ENCODE results near the gene OR2T34. TPM values are rescaled to one million over a fixed set of nuclear protein-coding genes. Genes with fewer than 3 reads are reported as not detected.
"Not testable (repeated sequence)": the region's sequence is repeated elsewhere in the genome, so short reads cannot be mapped to it uniquely, and the experiment has no call there.

The OR2T34 gene
- total RNA-seq, 2 donors from 2014 or later = not detected

GRCh38 chr1:248589334-248589733 is 14.8 kb upstream of the OR2T34 start:
- no peak overlapping the region for H3K27ac Mint-ChIP-seq
- DNase-seq = no peak
- no peaks in the 10 kb centered on the region for H3K36me3 Mint-ChIP-seq (ENCODE audit: low read depth)
- no peaks in the 10 kb centered on the region for H3K4me1 Mint-ChIP-seq
- H3K4me3 Mint-ChIP-seq = no peak overlapping the region
- no peaks in the 10 kb centered on the region for H3K9me3 ChIP-seq (ENCODE audit: control insufficient read depth, low read length, poor library complexity, severe bottlenecking)
- no peak for ATAC-seq
- peaks cover 4% of the 10 kb centered on the region for H3K27me3 Mint-ChIP-seq

GRCh38 chr1:248585266-248585665 is 10.7 kb upstream of the OR2T34 start:
- ATAC-seq (no peak), DNase-seq (no peak)
- H3K27me3 Mint-ChIP-seq = no peaks in the 10 kb centered on the region
- no peaks in the 10 kb centered on the region for H3K9me3 ChIP-seq (ENCODE audit: control insufficient read depth, low read length, poor library complexity, severe bottlenecking)
- no peaks in the 10 kb centered on the region for H3K36me3 Mint-ChIP-seq (ENCODE audit: low read depth)
- no peak overlapping the region for H3K27ac Mint-ChIP-seq
- no peaks in the 10 kb centered on the region for H3K4me1 Mint-ChIP-seq
- H3K4me3 Mint-ChIP-seq = no peak overlapping the region

- Mint-ChIP-seq H3K27me3 (no peaks in the 10 kb centered on the region), H3K4me1 (no peaks in the 10 kb centered on the region), H3K4me3 (no peak overlapping the region), H3K27ac (no peak overlapping the region), H3K36me3 (ENCODE audit: low read depth) (no peaks in the 10 kb centered on the region)
- ATAC-seq = no peak
- DNase-seq = no peak
- no peaks in the 10 kb centered on the region for H3K9me3 ChIP-seq (ENCODE audit: control insufficient read depth, low read length, poor library complexity, severe bottlenecking)
These were observed 1.9 kb upstream of the OR2T34 start for GRCh38 chr1:248576260-248576980.

GRCh38 chr1:248573856-248574255 is 701 bp downstream of the OR2T34 start:
- not testable (repeated sequence) for ATAC-seq; H3K4me3 Mint-ChIP-seq; H3K27ac Mint-ChIP-seq; DNase-seq; H3K36me3 Mint-ChIP-seq (ENCODE audit: low read depth); H3K9me3 ChIP-seq (ENCODE audit: control insufficient read depth, low read length, poor library complexity, severe bottlenecking); H3K4me1 Mint-ChIP-seq; H3K27me3 Mint-ChIP-seq

GRCh38 chr1:248572049-248572448 is 2.5 kb downstream of the OR2T34 start:
- H3K27ac Mint-ChIP-seq; DNase-seq; H3K27me3 Mint-ChIP-seq; H3K36me3 Mint-ChIP-seq (ENCODE audit: low read depth); ATAC-seq; H3K9me3 ChIP-seq (ENCODE audit: control insufficient read depth, low read length, poor library complexity, severe bottlenecking); H3K4me3 Mint-ChIP-seq; H3K4me1 Mint-ChIP-seq: not testable (repeated sequence)

GRCh38 chr1:248570811-248571210 is 3.7 kb downstream of the OR2T34 start:
- H3K9me3 ChIP-seq (ENCODE audit: control insufficient read depth, low read length, poor library complexity, severe bottlenecking); ATAC-seq; H3K36me3 Mint-ChIP-seq (ENCODE audit: low read depth); H3K27ac Mint-ChIP-seq; H3K27me3 Mint-ChIP-seq; H3K4me1 Mint-ChIP-seq; H3K4me3 Mint-ChIP-seq; DNase-seq: not testable (repeated sequence)

- not testable (repeated sequence) for H3K36me3 Mint-ChIP-seq (ENCODE audit: low read depth); ATAC-seq; H3K4me1 Mint-ChIP-seq; H3K9me3 ChIP-seq (ENCODE audit: control insufficient read depth, low read length, poor library complexity, severe bottlenecking); H3K4me3 Mint-ChIP-seq; H3K27me3 Mint-ChIP-seq; H3K27ac Mint-ChIP-seq; DNase-seq
These were observed 5.5 kb downstream of the OR2T34 start for GRCh38 chr1:248569049-248569448.

GRCh38 chr1:248565530-248566373 is 8.8 kb downstream of the OR2T34 start:
- H3K4me1 Mint-ChIP-seq; H3K36me3 Mint-ChIP-seq (ENCODE audit: low read depth): not testable (repeated sequence)
- peak; percentile 79 for ATAC-seq

GRCh38 chr1:248562672-248563071 is 11.9 kb downstream of the OR2T34 start, which contains the start of gene OR2T29:
OR2T29 (minus strand) TSS chr1:248562772; CDS start chr1:248559491, 3,281 bp downstream.
- not testable (repeated sequence) for ATAC-seq; H3K4me3 Mint-ChIP-seq; DNase-seq; H3K4me1 Mint-ChIP-seq; H3K27me3 Mint-ChIP-seq; H3K9me3 ChIP-seq (ENCODE audit: control insufficient read depth, low read length, poor library complexity, severe bottlenecking); H3K36me3 Mint-ChIP-seq (ENCODE audit: low read depth); H3K27ac Mint-ChIP-seq

More at GRCh38 chr1:248565530-248566373, 8.8 kb downstream of the OR2T34 start:
- not testable (repeated sequence) for DNase-seq; H3K27me3 Mint-ChIP-seq; H3K9me3 ChIP-seq (ENCODE audit: control insufficient read depth, low read length, poor library complexity, severe bottlenecking)
- H3K27ac Mint-ChIP-seq = peak overlapping the region; percentile 94
- peak overlapping the region; percentile 97 for H3K4me3 Mint-ChIP-seq

- not testable (repeated sequence) for H3K36me3 Mint-ChIP-seq (ENCODE audit: low read depth); H3K27ac Mint-ChIP-seq; H3K4me3 Mint-ChIP-seq; H3K9me3 ChIP-seq (ENCODE audit: control insufficient read depth, low read length, poor library complexity, severe bottlenecking); H3K27me3 Mint-ChIP-seq; ATAC-seq; DNase-seq; H3K4me1 Mint-ChIP-seq
These were observed 23.5 kb downstream of the OR2T34 start for GRCh38 chr1:248551027-248551426.

GRCh38 chr1:248547383-248547782 is 27.2 kb downstream of the OR2T34 start:
- not testable (repeated sequence) for H3K27me3 Mint-ChIP-seq; H3K4me1 Mint-ChIP-seq; H3K27ac Mint-ChIP-seq; H3K4me3 Mint-ChIP-seq; H3K9me3 ChIP-seq (ENCODE audit: control insufficient read depth, low read length, poor library complexity, severe bottlenecking); H3K36me3 Mint-ChIP-seq (ENCODE audit: low read depth); DNase-seq; ATAC-seq

GRCh38 chr1:248537449-248537848 is 37.1 kb downstream of the OR2T34 start:
- H3K36me3 Mint-ChIP-seq (ENCODE audit: low read depth); DNase-seq; H3K27ac Mint-ChIP-seq; H3K4me1 Mint-ChIP-seq; H3K4me3 Mint-ChIP-seq; H3K27me3 Mint-ChIP-seq; H3K9me3 ChIP-seq (ENCODE audit: control insufficient read depth, low read length, poor library complexity, severe bottlenecking); ATAC-seq: not testable (repeated sequence)

Measured in T-helper 17 cell (primary cell).